GM12878 (cell line): ENCODE measurements around the gene CCDC6. TPM values are rescaled to one million over a fixed set of nuclear protein-coding genes. Genes with fewer than 3 reads are reported as not detected.

Experiments
- ATAC-seq: fragments of 200-7000 bp; cut with Tn5 transposase; 3 replicates; pipeline ENCODE4 v1.9.1; 2020; ENCODE audit warnings: mild to moderate bottlenecking, moderate library complexity
- BruUV-seq: library from RNA; stranded (reverse); fragments of 400-500 nt; replicated peaks from 2 replicates; lab custom pipeline; 2021; lab: Mats Ljungman, UMichigan
- CTCF ChIA-PET: fragments of 300-600 bp; sonication (Branson Sonifier 250); formaldehyde crosslinking; extraction: SDS; loops from one replicate; lab custom pipeline; 2021; ENCODE audit warnings: inconsistent platforms; lab: Yijun Ruan, JAX
- POLR2A ChIA-PET: fragments of 350-600 bp; formaldehyde crosslinking; extraction: SDS; loops from one replicate; lab custom pipeline; 2021; ENCODE audit warnings: inconsistent platforms; lab: Charles Lee
- RAD21 ChIA-PET: fragments of 300-600 bp; sonication (Branson Sonifier 250); formaldehyde crosslinking; loops from one replicate; lab custom pipeline; 2023; ENCODE audit warnings: antibody characterized with exemption; ENCODE audit not compliant: unreplicated experiment; lab: Charles Lee
- SMC1A ChIA-PET: fragments of 300-600 bp; sonication (Branson Sonifier 250); formaldehyde crosslinking; loops from one replicate; lab custom pipeline; 2023; ENCODE audit not compliant: unreplicated experiment, uncharacterized antibody; lab: Charles Lee
- DNase-seq: peaks from one replicate; pipeline ENCODE4 v3.0.0-alpha.2; 2011; ENCODE audit warnings: low read depth, low spot score
- FAIRE-seq: peaks from 3 replicates; lab custom pipeline; 2011; peaks lifted over from hg19 to GRCh38; lab: Jason Lieb, UNC
- H2AFZ ChIP-seq: 2 replicates; pipeline ENCODE4 v1.6.0; 2011; ENCODE audit warnings: low read depth, low read length, control low read depth; ENCODE audit not compliant: control insufficient read depth
- H3K27ac ChIP-seq: 2 replicates; pipeline ENCODE4 v1.5.1; 2011; ENCODE audit warnings: control low read depth; ENCODE audit not compliant: control insufficient read depth, insufficient read depth
- H3K27me3 ChIP-seq, 2 experiments: replicated peaks in 1 of 2; 2 replicates each; pipeline versions ENCODE4 v1.6.0 to v1.6.1; 2011; ENCODE audit warnings: low read length in 1 of 2; ENCODE audit not compliant: control insufficient read depth in 2 of 2, insufficient read depth in 2 of 2
- H3K36me3 ChIP-seq, 2 experiments: 2 replicates each; pipeline ENCODE4 v1.5.1; 2011; ENCODE audit warnings: low read length in 1 of 2; ENCODE audit not compliant: control insufficient read depth in 2 of 2, insufficient read depth in 2 of 2
- H3K4me1 ChIP-seq: 2 replicates; pipeline ENCODE4 v1.6.1; 2011; ENCODE audit warnings: mild to moderate bottlenecking, low read length, moderate library complexity, mixed read lengths; ENCODE audit not compliant: control insufficient read depth, insufficient read depth
- H3K4me2 ChIP-seq: 2 replicates; pipeline ENCODE4 v1.6.0; 2011; ENCODE audit warnings: control low read depth; ENCODE audit not compliant: control insufficient read depth, insufficient read depth
- H3K4me3 ChIP-seq: fragments of 200-600 bp; sonication (generic); 2 replicates; pipeline ENCODE4 v1.5.1; 2016
- H3K79me2 ChIP-seq: 2 replicates; pipeline ENCODE4 v1.6.0; 2011; ENCODE audit warnings: low read length; ENCODE audit not compliant: control insufficient read depth, insufficient read depth
- H3K9ac ChIP-seq: 2 replicates; pipeline ENCODE4 v1.8.0; 2011; ENCODE audit warnings: low read length, control low read depth, mixed read lengths; ENCODE audit not compliant: control insufficient read depth, insufficient read depth
- H3K9me3 ChIP-seq: replicated peaks from 3 replicates; pipeline ENCODE4 v1.5.1; 2011; ENCODE audit warnings: mild to moderate bottlenecking, low read length; ENCODE audit not compliant: control insufficient read depth, insufficient read depth
- H4K20me1 ChIP-seq: 2 replicates; pipeline ENCODE4 v1.6.0; 2011; ENCODE audit not compliant: control insufficient read depth, insufficient read depth
- BCL3 ChIP-seq: IDR thresholded peaks from 2 replicates; pipeline ENCODE4 v1.6.1; 2011; ENCODE audit warnings: borderline replicate concordance, low read depth, mild to moderate bottlenecking, moderate library complexity, low read length; ENCODE audit not compliant: insufficient read depth, poor library complexity, severe bottlenecking
- CEBPZ ChIP-seq: fragments of 150-350 bp; IDR thresholded peaks from 2 replicates; pipeline ENCODE4 v1.6.1; 2016; ENCODE audit warnings: low read depth, low read length
- NFIC ChIP-seq: IDR thresholded peaks from 2 replicates; pipeline ENCODE4 v1.6.1; 2012; ENCODE audit warnings: low read depth, mild to moderate bottlenecking, inconsistent platforms, low read length, moderate library complexity
- PKNOX1 ChIP-seq: fragments of 450-650 bp; IDR thresholded peaks from 2 replicates; pipeline ENCODE4 v1.6.1; 2016; ENCODE audit warnings: mild to moderate bottlenecking
- RUNX3 ChIP-seq: IDR thresholded peaks from 2 replicates; pipeline ENCODE4 v1.6.1; 2012; ENCODE audit warnings: low read length, inconsistent platforms
- SPI1 ChIP-seq: IDR thresholded peaks from 2 replicates; pipeline ENCODE4 v1.6.1; 2011; ENCODE audit warnings: low read depth, mild to moderate bottlenecking, low read length, moderate library complexity, borderline replicate concordance; ENCODE audit not compliant: insufficient read depth
- WGBS: methylation state at CpG from one replicate; pipeline ENCODE4 v1.1.6; 2016; ENCODE audit warnings: low lambda C conversion rate; ENCODE audit not compliant: insufficient replicate concordance, insufficient coverage; ENCODE audit errors: missing lambda C conversion rate; 5-methylcytosine and 5-hydroxymethylcytosine counted together
- in situ Hi-C: fragments of 300-500 bp; cut with MboI; formaldehyde crosslinking; loops from 9 replicates; pipeline ENCODE4 v1.14.3; 2018; ENCODE audit warnings: mixed read lengths
- intact Hi-C: fragments of 100-400 bp; cut with micrococcal nuclease; formaldehyde crosslinking; loops from one replicate; pipeline ENCODE4 v1.14.2; 2022; ENCODE audit not compliant: unreplicated experiment
- polyA plus RNA-seq, 11 experiments: library from polyadenylated mRNA; depleted of rRNA in 4 of 11; unstranded in 6 of 11; stranded (reverse) in 5 of 11; fragments of >200 nt; fragmentation: Nextera tagmentation in 4 of 11; fragmentation: Illumina TruSeq in 1 of 11; extraction: Ambion mirVana in 4 of 11; extraction: Trizol in 1 of 11; gene quantifications; 1 replicate in 1 of 11; 2 replicates in 10 of 11; pipeline versions ENCODE4 v1.2.1 to v1.2.3, GENCODE V29; 2011 to 2016; ENCODE audit warnings: inconsistent platforms in 2 of 11, missing spikeins in 2 of 11, low read depth in 1 of 11
- total RNA-seq, 4 experiments: library from RNA; depleted of rRNA in 3 of 4; stranded (reverse); fragments of >200 nt in 3 of 4; fragmentation: Illumina TruSeq in 1 of 4; extraction: Trizol in 1 of 4; gene quantifications; 2 replicates each; pipeline versions ENCODE4 v1.2.1 to v1.2.3, GENCODE V29; 2013 to 2021

The CCDC6 gene
- total and polyA plus RNA-seq, 10 of the 15 experiments (the other 5 are each of a cell fraction or from before 2014, with no cell fraction given), result 11.8 to 46.2 (median 26.7) TPM

GRCh38 chr10:59891349-59891748, 15.0 kb downstream of the CCDC6 start:
- no peak overlapping the region; the same call in 1 of the 2 replicates for H3K27ac ChIP-seq
- no peak overlapping the region; the same call in 1 of the 2 replicates for H3K4me3 ChIP-seq
- ChIA-PET SMC1A (interaction anchor here (1.1 to 8.2 kb wide), 5 partner anchors 9 to 56 kb away, joined by 3 to 62 read pairs (median 8); partner anchors contain the start of gene CCDC6), RAD21 (interaction anchor here (0.8 to 5.1 kb wide), 4 partner anchors 12 to 26 kb away, joined by 3 to 18 read pairs (median 3); partner anchors contain the start of gene CCDC6), CTCF (interaction anchor here (0.8 to 1.8 kb wide), 3 partner anchors 10 to 25 kb away, joined by 4 to 7 read pairs (median 6); no protein-coding TSS in a partner anchor), POLR2A (interaction anchor here (1.1 to 1.4 kb wide), 2 partner anchors 11 to 18 kb away, joined by 3 to 4 read pairs; no protein-coding TSS in a partner anchor)
- no peaks in the 10 kb centered on the region for H3K9me3 ChIP-seq
- TF ChIP-seq NFIC (no peak), SPI1 (peak; percentile 68; the same call in 1 of the 2 replicates), PKNOX1 (peak; percentile 83), BCL3 (no peak), RUNX3 (peak; percentile 34; the same call in 1 of the 2 replicates), CEBPZ (no peak)
- in situ Hi-C loops, result no loop called here
- H3K4me2 ChIP-seq, result peak overlapping the region; percentile 12; the same call in 1 of the 2 replicates
- 47% methylated on average over 3 of the region's 3 CpGs for WGBS
- H3K27me3 ChIP-seq, result no peaks in the 10 kb centered on the region
- ATAC-seq (peak; percentile 59), FAIRE-seq (peak; percentile 86), DNase-seq (no peak)
- peaks cover 64% of the 10 kb centered on the region for H3K79me2 ChIP-seq
- 0 out of 2 replicates have a peak, but pooled peaks cover 3% of the 10 kb centered on the region for H4K20me1 ChIP-seq
- no peak overlapping the region for H2AFZ ChIP-seq
- H3K36me3 ChIP-seq, result no peaks in the 10 kb centered on the region; a peak in 2 of 4 replicates
- H3K4me1 ChIP-seq, result peaks cover 33% of the 10 kb centered on the region
- no peak overlapping the region for H3K9ac ChIP-seq
- intact Hi-C loops, result no loop called here
- BruUV-seq, result no TSS peak
